HepG2 (cell line): ENCODE data around the gene TRAPPC12. TPM values are rescaled to one million over a fixed set of nuclear protein-coding genes. Genes with fewer than 3 reads are reported as not detected.

Source experiments
- KAT8 ChIP-seq: IDR thresholded peaks from 2 replicates; pipeline ENCODE4 v1.6.1; 2016; ENCODE audit warnings: missing genetic modification reagents, missing compliant biosample characterization
- MED1 ChIP-seq: sonication (generic); formaldehyde crosslinking; IDR thresholded peaks from 2 replicates; pipeline ENCODE4 v1.4.0; 2020; ENCODE audit warnings: missing genetic modification reagents
- NR2C2 ChIP-seq: sonication (generic); formaldehyde crosslinking; IDR thresholded peaks from 2 replicates; pipeline ENCODE4 v1.4.0; 2020; ENCODE audit warnings: missing genetic modification reagents, mild to moderate bottlenecking, moderate library complexity, borderline replicate concordance
- POLR2A ChIP-seq, 2 experiments: IDR thresholded peaks; 2 replicates each; pipeline ENCODE4 v1.6.1; 2011; ENCODE audit warnings: low read depth in 2 of 2, low read length in 2 of 2, mild to moderate bottlenecking in 1 of 2, moderate library complexity in 1 of 2; ENCODE audit not compliant: insufficient read depth in 1 of 2
- RELA ChIP-seq: sonication (generic); formaldehyde crosslinking; IDR thresholded peaks from 2 replicates; pipeline ENCODE4 v1.4.0; 2020; ENCODE audit warnings: missing genetic modification reagents
- SP5 ChIP-seq: IDR thresholded peaks from 2 replicates; pipeline ENCODE4 v1.6.1; 2016; ENCODE audit warnings: low read depth, borderline replicate concordance
- TBX2 ChIP-seq: sonication (generic); formaldehyde crosslinking; IDR thresholded peaks from 2 replicates; pipeline ENCODE4 v1.5.0; 2020; ENCODE audit warnings: missing genetic modification reagents, mild to moderate bottlenecking, borderline replicate concordance
- TBX3 ChIP-seq: fragments of 450-650 bp; IDR thresholded peaks from 2 replicates; pipeline ENCODE4 v1.6.1; 2017; ENCODE audit warnings: antibody characterized with exemption, mild to moderate bottlenecking, inconsistent platforms, borderline replicate concordance
- ZBTB38 ChIP-seq: sonication (generic); formaldehyde crosslinking; IDR thresholded peaks from 2 replicates; pipeline ENCODE4 v1.5.1; 2020; ENCODE audit warnings: mild to moderate bottlenecking, missing genetic modification reagents
- ZFY ChIP-seq: sonication (generic); formaldehyde crosslinking; IDR thresholded peaks from 2 replicates; pipeline ENCODE4 v1.4.0; 2020; ENCODE audit warnings: missing genetic modification reagents
- polyA plus RNA-seq, 8 experiments: library from polyadenylated mRNA; depleted of rRNA in 3 of 8; stranded (reverse) in 7 of 8; unstranded in 1 of 8; fragments of >200 nt; fragmentation: Illumina TruSeq in 4 of 8; extraction: Trizol in 4 of 8; gene quantifications; 2 replicates each; pipeline versions ENCODE4 v1.2.1 to v1.2.3, GENCODE V29; 2011 to 2016; ENCODE audit warnings: low read depth in 4 of 8, missing spikeins in 1 of 8, mixed read lengths in 1 of 8; ENCODE audit not compliant: insufficient read depth in 1 of 8
- total RNA-seq, 5 experiments: library from RNA; depleted of rRNA; stranded (reverse); fragments of >200 nt; fragmentation: Illumina TruSeq; extraction: Trizol; gene quantifications; 2 replicates each; pipeline ENCODE4 v1.2.3, GENCODE V29; 2016; ENCODE audit warnings: low read depth in 1 of 5
- TF ChIP-seq, protein P1 (sequence below): sonication (generic); formaldehyde crosslinking; IDR thresholded peaks from 2 replicates; pipeline ENCODE4 v1.8.0; 2022; ENCODE audit warnings: missing genetic modification reagents, mild to moderate bottlenecking, inconsistent platforms, borderline replicate concordance
- TF ChIP-seq, protein P2 (sequence below): IDR thresholded peaks from 2 replicates; pipeline ENCODE4 v1.6.1; 2016; ENCODE audit warnings: missing compliant biosample characterization, missing genetic modification reagents, borderline replicate concordance
- TF ChIP-seq, protein P3 (sequence below): sonication (generic); formaldehyde crosslinking; IDR thresholded peaks from 2 replicates; pipeline ENCODE4 v1.5.1; 2020; ENCODE audit warnings: mild to moderate bottlenecking, missing genetic modification reagents, borderline replicate concordance
- TF ChIP-seq, protein P4 (sequence below): sonication (generic); formaldehyde crosslinking; IDR thresholded peaks from 2 replicates; pipeline ENCODE4 v1.5.1; 2020; ENCODE audit warnings: mild to moderate bottlenecking, moderate library complexity, missing genetic modification reagents
- TF ChIP-seq, protein P5 (sequence below), 2 experiments: sonication (generic) in 1 of 2; formaldehyde crosslinking in 1 of 2; IDR thresholded peaks; 2 replicates each; pipeline versions ENCODE4 v1.4.0 to v1.6.1; 2018 to 2020; ENCODE audit warnings: missing genetic modification reagents in 2 of 2, borderline replicate concordance in 1 of 2, low read depth in 1 of 2, mild to moderate bottlenecking in 1 of 2, missing biosample characterization in 1 of 2

The TRAPPC12 gene
- total and polyA plus RNA-seq, 2 of the 13 experiments (the other 11 are each of a cell fraction or from before 2014, with no cell fraction given) = 46.4 to 97.7 TPM

DNA sequence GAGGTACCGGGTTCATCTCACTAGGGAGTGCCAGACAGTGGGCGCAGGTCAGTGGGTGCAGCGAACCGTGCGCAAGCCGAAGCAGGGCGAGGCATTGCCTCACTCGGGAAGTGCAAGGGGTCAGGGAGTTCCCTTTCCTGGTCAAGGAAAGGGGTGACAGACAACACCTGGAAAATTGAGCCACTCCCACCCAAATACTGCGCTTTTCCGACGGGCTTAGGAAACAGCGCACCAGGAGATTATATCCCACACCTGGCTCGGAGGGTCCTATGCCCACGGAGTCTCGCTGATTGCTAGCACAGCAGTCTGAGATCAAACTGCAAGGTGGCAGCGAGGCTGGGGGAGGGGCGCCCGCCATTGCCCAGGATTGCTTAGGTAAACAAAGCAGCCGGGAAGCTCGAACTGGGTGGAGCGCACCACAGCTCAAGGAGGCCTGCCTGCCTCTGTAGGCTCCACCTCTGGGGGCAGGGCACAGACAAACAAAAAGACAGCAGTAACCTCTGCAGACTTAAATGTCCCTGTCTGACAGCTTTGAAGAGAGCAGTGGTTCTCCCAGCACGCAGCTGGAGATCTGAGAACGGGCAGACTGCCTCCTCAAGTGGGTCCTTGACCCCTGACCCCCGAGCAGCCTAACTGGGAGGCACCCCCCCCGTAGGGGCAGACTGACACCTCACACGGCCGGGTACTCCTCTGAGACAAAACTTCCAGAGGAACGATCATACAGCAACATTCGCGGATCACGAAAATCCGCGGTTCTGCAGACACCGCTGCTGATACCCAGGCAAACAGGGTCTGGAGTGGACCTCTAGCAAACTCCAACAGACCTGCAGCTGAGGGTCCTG, 9.9 kb upstream of the TRAPPC12 start (continued):
- TF ChIP-seq, protein P1, sequence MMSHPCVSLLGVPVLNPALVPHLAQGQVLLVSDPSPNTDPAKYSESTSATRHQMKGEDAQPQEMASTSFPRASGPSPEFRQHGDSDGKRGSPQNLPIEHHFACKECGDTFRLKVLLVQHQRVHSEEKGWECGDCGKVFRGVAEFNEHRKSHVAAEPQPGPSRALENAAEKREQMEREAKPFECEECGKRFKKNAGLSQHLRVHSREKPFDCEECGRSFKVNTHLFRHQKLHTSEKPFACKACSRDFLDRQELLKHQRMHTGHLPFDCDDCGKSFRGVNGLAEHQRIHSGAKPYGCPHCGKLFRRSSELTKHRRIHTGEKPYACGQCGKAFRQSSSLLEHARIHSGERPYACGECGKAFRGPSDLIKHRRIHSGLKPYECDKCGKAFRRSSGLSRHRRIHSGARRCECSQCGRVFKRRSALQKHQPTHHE (CRISPR knock-in tag) = 0 out of 2 replicates have a peak, but pooled peaks have one; percentile 57
- TF ChIP-seq KAT8 (CRISPR knock-in tag) (peak; percentile 63), RELA (CRISPR knock-in tag) (0 out of 2 replicates have a peak, but pooled peaks have one; percentile 36), SP5 (CRISPR knock-in tag) (peak; percentile 90), NR2C2 (CRISPR knock-in tag) (peak; percentile 80), ZBTB38 (CRISPR knock-in tag) (peak; percentile 81; the same call in 1 of the 2 replicates), POLR2A (IDR thresholded peaks at IDR 0.05; ENCODE audit: insufficient read depth in 1 of 2, low read depth in 2 of 2, low read length in 2 of 2) (0 out of 4 replicates have a peak, but pooled peaks of 1 of the 2 experiments have one; percentile 35), ZFY (CRISPR knock-in tag) (peak; percentile 35; the same call in 1 of the 2 replicates), TBX2 (CRISPR knock-in tag) (0 out of 2 replicates have a peak, but pooled peaks have one; percentile 45), MED1 (CRISPR knock-in tag) (peak; percentile 41; the same call in 1 of the 2 replicates), TBX3 (peak; percentile 60; the same call in 1 of the 2 replicates)
- TF ChIP-seq, protein P2, sequence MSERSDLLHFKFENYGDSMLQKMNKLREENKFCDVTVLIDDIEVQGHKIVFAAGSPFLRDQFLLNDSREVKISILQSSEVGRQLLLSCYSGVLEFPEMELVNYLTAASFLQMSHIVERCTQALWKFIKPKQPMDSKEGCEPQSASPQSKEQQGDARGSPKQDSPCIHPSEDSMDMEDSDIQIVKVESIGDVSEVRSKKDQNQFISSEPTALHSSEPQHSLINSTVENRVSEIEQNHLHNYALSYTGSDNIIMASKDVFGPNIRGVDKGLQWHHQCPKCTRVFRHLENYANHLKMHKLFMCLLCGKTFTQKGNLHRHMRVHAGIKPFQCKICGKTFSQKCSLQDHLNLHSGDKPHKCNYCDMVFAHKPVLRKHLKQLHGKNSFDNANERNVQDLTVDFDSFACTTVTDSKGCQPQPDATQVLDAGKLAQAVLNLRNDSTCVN (CRISPR knock-in tag) = peak; percentile 55; the same call in 1 of the 2 replicates
- TF ChIP-seq, protein P3, sequence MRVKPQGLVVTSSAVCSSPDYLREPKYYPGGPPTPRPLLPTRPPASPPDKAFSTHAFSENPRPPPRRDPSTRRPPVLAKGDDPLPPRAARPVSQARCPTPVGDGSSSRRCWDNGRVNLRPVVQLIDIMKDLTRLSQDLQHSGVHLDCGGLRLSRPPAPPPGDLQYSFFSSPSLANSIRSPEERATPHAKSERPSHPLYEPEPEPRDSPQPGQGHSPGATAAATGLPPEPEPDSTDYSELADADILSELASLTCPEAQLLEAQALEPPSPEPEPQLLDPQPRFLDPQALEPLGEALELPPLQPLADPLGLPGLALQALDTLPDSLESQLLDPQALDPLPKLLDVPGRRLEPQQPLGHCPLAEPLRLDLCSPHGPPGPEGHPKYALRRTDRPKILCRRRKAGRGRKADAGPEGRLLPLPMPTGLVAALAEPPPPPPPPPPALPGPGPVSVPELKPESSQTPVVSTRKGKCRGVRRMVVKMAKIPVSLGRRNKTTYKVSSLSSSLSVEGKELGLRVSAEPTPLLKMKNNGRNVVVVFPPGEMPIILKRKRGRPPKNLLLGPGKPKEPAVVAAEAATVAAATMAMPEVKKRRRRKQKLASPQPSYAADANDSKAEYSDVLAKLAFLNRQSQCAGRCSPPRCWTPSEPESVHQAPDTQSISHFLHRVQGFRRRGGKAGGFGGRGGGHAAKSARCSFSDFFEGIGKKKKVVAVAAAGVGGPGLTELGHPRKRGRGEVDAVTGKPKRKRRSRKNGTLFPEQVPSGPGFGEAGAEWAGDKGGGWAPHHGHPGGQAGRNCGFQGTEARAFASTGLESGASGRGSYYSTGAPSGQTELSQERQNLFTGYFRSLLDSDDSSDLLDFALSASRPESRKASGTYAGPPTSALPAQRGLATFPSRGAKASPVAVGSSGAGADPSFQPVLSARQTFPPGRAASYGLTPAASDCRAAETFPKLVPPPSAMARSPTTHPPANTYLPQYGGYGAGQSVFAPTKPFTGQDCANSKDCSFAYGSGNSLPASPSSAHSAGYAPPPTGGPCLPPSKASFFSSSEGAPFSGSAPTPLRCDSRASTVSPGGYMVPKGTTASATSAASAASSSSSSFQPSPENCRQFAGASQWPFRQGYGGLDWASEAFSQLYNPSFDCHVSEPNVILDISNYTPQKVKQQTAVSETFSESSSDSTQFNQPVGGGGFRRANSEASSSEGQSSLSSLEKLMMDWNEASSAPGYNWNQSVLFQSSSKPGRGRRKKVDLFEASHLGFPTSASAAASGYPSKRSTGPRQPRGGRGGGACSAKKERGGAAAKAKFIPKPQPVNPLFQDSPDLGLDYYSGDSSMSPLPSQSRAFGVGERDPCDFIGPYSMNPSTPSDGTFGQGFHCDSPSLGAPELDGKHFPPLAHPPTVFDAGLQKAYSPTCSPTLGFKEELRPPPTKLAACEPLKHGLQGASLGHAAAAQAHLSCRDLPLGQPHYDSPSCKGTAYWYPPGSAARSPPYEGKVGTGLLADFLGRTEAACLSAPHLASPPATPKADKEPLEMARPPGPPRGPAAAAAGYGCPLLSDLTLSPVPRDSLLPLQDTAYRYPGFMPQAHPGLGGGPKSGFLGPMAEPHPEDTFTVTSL (CRISPR knock-in tag) = peak; percentile 52; the same call in 1 of the 2 replicates
- TF ChIP-seq, protein P4, sequence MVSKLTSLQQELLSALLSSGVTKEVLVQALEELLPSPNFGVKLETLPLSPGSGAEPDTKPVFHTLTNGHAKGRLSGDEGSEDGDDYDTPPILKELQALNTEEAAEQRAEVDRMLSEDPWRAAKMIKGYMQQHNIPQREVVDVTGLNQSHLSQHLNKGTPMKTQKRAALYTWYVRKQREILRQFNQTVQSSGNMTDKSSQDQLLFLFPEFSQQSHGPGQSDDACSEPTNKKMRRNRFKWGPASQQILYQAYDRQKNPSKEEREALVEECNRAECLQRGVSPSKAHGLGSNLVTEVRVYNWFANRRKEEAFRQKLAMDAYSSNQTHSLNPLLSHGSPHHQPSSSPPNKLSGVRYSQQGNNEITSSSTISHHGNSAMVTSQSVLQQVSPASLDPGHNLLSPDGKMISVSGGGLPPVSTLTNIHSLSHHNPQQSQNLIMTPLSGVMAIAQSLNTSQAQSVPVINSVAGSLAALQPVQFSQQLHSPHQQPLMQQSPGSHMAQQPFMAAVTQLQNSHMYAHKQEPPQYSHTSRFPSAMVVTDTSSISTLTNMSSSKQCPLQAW (CRISPR knock-in tag) = peak; percentile 49; the same call in 1 of the 2 replicates
- TF ChIP-seq, protein P5, sequence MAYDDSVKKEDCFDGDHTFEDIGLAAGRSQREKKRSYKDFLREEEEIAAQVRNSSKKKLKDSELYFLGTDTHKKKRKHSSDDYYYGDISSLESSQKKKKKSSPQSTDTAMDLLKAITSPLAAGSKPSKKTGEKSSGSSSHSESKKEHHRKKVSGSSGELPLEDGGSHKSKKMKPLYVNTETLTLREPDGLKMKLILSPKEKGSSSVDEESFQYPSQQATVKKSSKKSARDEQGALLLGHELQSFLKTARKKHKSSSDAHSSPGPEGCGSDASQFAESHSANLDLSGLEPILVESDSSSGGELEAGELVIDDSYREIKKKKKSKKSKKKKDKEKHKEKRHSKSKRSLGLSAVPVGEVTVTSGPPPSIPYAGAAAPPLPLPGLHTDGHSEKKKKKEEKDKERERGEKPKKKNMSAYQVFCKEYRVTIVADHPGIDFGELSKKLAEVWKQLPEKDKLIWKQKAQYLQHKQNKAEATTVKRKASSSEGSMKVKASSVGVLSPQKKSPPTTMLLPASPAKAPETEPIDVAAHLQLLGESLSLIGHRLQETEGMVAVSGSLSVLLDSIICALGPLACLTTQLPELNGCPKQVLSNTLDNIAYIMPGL (CRISPR knock-in tag; IDR thresholded peaks at IDR 0.05; ENCODE audit: borderline replicate concordance in 1 of 2, low read depth in 1 of 2) = peak; percentile 53 to 54; a peak in 2 of 4 replicates
